ENCODE measurements around the gene PPM1H. TPM values are rescaled to one million over a fixed set of nuclear protein-coding genes. Genes with fewer than 3 reads are reported as not detected.

The PPM1H gene
- total RNA-seq, 1 experiment from 2014 or later = 37.1 TPM

DNA sequence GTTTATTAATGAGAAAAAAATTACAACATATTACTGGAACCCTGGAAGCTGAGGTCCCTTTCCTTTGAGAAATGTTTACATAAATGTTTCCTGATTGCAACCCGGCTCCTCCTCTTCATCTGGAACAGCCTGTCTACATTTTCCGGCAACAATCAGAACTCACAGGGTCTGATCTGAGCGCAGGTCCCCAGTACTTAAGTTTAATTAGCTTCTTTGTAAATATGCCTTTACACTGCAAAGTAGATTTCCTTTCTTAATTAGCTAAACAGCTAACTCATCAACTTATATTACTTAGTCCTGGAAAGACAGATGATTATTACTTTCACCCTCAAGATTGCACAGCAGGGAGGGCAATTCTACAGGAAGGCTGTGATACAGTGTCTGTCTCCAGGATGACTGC, 255.3 kb downstream of the PPM1H start (continued):
- TF ChIP-seq STAT6 (CRISPR knock-in tag; conservative IDR thresholded peaks at IDR 0.05; ENCODE audit: low read depth) (no peak), ZSCAN18 (CRISPR knock-in tag; IDR thresholded peaks at IDR 0.05) (no peak), ZNF671 (CRISPR knock-in tag; IDR thresholded peaks at IDR 0.05) (no peak), SOX15 (CRISPR knock-in tag; IDR thresholded peaks at IDR 0.05) (no peak)

DNA sequence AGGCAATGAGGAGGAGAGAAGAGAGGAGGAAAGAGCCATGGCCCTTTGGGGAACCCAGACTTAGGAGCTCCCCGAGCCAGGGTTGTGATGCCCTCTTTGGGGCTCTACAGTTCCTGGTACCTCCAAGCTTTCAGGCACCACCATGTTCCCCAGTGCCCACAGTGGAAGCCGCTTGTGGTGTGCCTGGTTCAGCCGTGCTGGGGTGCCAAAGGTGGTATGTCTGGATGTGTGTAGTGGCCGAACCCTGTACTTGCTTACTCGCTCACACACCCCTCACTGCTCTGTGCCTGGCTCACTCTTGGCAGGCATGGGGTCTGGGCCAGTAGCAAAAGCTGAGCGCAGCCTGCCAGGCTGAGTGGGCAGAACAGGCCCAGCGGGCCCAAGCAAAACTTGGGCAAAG, 257.6 kb downstream of the PPM1H start:
- no peak overlapping the region for H3K27ac Mint-ChIP-seq
- TF ChIP-seq SOX15 (CRISPR knock-in tag; IDR thresholded peaks at IDR 0.05) (no peak), SP1 (CRISPR knock-in tag; conservative IDR thresholded peaks at IDR 0.05) (no peak), GTF2I (CRISPR knock-in tag; conservative IDR thresholded peaks at IDR 0.05) (no peak), ZBTB21 (CRISPR knock-in tag; IDR thresholded peaks at IDR 0.05; ENCODE audit: borderline replicate concordance) (no peak), TEAD4 (CRISPR knock-in tag; IDR thresholded peaks at IDR 0.05) (no peak), TCF7 (CRISPR knock-in tag; IDR thresholded peaks at IDR 0.05; ENCODE audit: low read depth) (no peak), ESRRA (CRISPR knock-in tag; IDR thresholded peaks at IDR 0.05; ENCODE audit: borderline replicate concordance) (no peak), ZNF219 (CRISPR knock-in tag; IDR thresholded peaks at IDR 0.05; ENCODE audit: borderline replicate concordance) (no peak), FOXK1 (CRISPR knock-in tag; IDR thresholded peaks at IDR 0.05) (no peak)
- TF ChIP-seq, protein P1, sequence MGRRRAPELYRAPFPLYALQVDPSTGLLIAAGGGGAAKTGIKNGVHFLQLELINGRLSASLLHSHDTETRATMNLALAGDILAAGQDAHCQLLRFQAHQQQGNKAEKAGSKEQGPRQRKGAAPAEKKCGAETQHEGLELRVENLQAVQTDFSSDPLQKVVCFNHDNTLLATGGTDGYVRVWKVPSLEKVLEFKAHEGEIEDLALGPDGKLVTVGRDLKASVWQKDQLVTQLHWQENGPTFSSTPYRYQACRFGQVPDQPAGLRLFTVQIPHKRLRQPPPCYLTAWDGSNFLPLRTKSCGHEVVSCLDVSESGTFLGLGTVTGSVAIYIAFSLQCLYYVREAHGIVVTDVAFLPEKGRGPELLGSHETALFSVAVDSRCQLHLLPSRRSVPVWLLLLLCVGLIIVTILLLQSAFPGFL (CRISPR knock-in tag; IDR thresholded peaks at IDR 0.05; ENCODE audit: borderline replicate concordance) = no peak
- TF ChIP-seq, protein P2, sequence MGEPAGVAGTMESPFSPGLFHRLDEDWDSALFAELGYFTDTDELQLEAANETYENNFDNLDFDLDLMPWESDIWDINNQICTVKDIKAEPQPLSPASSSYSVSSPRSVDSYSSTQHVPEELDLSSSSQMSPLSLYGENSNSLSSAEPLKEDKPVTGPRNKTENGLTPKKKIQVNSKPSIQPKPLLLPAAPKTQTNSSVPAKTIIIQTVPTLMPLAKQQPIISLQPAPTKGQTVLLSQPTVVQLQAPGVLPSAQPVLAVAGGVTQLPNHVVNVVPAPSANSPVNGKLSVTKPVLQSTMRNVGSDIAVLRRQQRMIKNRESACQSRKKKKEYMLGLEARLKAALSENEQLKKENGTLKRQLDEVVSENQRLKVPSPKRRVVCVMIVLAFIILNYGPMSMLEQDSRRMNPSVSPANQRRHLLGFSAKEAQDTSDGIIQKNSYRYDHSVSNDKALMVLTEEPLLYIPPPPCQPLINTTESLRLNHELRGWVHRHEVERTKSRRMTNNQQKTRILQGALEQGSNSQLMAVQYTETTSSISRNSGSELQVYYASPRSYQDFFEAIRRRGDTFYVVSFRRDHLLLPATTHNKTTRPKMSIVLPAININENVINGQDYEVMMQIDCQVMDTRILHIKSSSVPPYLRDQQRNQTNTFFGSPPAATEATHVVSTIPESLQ (CRISPR knock-in tag; IDR thresholded peaks at IDR 0.05) = no peak
- peaks cover 27% of the 10 kb centered on the region; the same call in 1 of the 2 replicates for H3K9me3 Mint-ChIP-seq
- POLR2A ChIA-PET = no interaction called here
- CTCF ChIA-PET = no interaction called here
- DNase-seq (ENCODE audit: low spot score) (no peak), ATAC-seq (no peak)
- no peaks in the 10 kb centered on the region for H3K27me3 Mint-ChIP-seq (ENCODE audit: low read depth)
- H3K4me1 Mint-ChIP-seq = peaks cover 29% of the 10 kb centered on the region
- peaks cover 52% of the 10 kb centered on the region for H3K36me3 Mint-ChIP-seq
- H3K4me3 Mint-ChIP-seq = no peak overlapping the region

DNA sequence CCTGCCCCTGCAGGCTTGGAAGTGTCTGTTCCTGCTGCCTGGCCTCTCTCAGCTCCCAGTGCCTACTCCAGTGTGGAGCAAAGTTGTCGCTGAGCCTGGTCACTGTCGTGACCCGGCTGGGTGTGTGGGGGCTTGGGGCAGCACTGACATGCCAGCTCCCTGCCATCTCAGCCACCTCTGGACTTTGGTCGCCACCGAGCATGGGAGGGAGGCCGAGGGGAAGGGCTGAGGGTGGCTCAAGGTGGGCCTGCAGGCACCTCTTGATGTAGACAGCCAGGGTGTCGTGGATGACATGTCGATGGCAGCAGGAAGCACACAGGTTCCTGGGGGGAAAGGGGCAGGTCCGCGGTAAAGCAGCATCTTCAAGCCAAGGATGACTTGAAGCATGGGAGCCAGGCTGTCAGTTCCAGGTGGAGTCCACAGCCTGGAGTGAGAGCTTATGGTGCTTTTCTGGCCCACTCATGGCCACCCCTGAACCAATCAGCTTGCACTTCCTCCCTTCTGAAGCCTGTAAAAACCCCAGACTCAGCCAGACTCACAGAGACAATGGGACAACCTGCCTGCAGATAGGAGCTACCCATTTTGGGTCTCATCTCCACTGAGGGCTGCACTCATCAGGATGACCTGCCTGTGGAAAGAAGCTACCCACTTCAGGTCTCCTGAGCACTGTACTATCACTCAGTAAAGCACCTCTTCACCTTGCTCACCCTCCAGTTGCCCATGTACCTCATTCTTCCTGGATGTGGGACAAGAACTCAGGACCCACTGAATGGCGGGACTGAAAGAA, 258.2 kb downstream of the PPM1H start:
- ATAC-seq = no peak
- Mint-ChIP-seq H3K27me3 (ENCODE audit: low read depth) (no peaks in the 10 kb centered on the region), H3K4me1 (peaks cover 27% of the 10 kb centered on the region), H3K36me3 (peaks cover 54% of the 10 kb centered on the region), H3K4me3 (no peak overlapping the region), H3K27ac (no peak overlapping the region), H3K9me3 (peaks cover 27% of the 10 kb centered on the region; the same call in 1 of the 2 replicates)
- POLR2A ChIA-PET = no interaction called here
- CTCF ChIA-PET = no interaction called here
- no peak for DNase-seq (ENCODE audit: low spot score)
- TF ChIP-seq, protein P3, sequence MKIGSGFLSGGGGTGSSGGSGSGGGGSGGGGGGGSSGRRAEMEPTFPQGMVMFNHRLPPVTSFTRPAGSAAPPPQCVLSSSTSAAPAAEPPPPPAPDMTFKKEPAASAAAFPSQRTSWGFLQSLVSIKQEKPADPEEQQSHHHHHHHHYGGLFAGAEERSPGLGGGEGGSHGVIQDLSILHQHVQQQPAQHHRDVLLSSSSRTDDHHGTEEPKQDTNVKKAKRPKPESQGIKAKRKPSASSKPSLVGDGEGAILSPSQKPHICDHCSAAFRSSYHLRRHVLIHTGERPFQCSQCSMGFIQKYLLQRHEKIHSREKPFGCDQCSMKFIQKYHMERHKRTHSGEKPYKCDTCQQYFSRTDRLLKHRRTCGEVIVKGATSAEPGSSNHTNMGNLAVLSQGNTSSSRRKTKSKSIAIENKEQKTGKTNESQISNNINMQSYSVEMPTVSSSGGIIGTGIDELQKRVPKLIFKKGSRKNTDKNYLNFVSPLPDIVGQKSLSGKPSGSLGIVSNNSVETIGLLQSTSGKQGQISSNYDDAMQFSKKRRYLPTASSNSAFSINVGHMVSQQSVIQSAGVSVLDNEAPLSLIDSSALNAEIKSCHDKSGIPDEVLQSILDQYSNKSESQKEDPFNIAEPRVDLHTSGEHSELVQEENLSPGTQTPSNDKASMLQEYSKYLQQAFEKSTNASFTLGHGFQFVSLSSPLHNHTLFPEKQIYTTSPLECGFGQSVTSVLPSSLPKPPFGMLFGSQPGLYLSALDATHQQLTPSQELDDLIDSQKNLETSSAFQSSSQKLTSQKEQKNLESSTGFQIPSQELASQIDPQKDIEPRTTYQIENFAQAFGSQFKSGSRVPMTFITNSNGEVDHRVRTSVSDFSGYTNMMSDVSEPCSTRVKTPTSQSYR (CRISPR knock-in tag; IDR thresholded peaks at IDR 0.05) = no peak
- TF ChIP-seq NR2C2 (CRISPR knock-in tag; IDR thresholded peaks at IDR 0.05) (no peak), ARID4B (CRISPR knock-in tag; IDR thresholded peaks at IDR 0.05; ENCODE audit: borderline replicate concordance) (no peak)
- TF ChIP-seq, protein P4, sequence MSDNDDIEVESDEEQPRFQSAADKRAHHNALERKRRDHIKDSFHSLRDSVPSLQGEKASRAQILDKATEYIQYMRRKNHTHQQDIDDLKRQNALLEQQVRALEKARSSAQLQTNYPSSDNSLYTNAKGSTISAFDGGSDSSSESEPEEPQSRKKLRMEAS (CRISPR knock-in tag; IDR thresholded peaks at IDR 0.05) = no peak

Data from WTC11 (cell line).